Smooth muscle cell (in vitro differentiated cells): ENCODE results near the gene TEX51. TPM values are rescaled to one million over a fixed set of nuclear protein-coding genes. Genes with fewer than 3 reads are reported as not detected.

ENCODE experiments used
- DNase-seq: peaks from one replicate; lab custom pipeline; 2025; ENCODE audit not compliant: unreplicated experiment; lab: John Stamatoyannopoulos, UW
- H2AFZ ChIP-seq: fragments of 200-600 bp; sonication (generic); 2 replicates; pipeline ENCODE4 v1.6.0; 2016; ENCODE audit warnings: antibody characterized with exemption, low read depth, mild to moderate bottlenecking
- H3F3A ChIP-seq: fragments of 200-600 bp; sonication (generic); 2 replicates; pipeline ENCODE4 v1.6.0; 2017; ENCODE audit warnings: antibody characterized with exemption, low read depth
- H3K27ac ChIP-seq: fragments of 200-600 bp; sonication (generic); 2 replicates; pipeline ENCODE4 v1.5.1; 2016; ENCODE audit warnings: low read depth, mild to moderate bottlenecking
- H3K27me3 ChIP-seq: fragments of 200-600 bp; sonication (generic); 2 replicates; pipeline ENCODE4 v1.6.1; 2016; ENCODE audit warnings: low read depth, mild to moderate bottlenecking
- H3K36me3 ChIP-seq: fragments of 200-600 bp; sonication (generic); 2 replicates; pipeline ENCODE4 v1.5.1; 2016; ENCODE audit warnings: low read depth
- H3K4me1 ChIP-seq: fragments of 200-600 bp; sonication (generic); 2 replicates; pipeline ENCODE4 v1.5.1; 2016; ENCODE audit warnings: low read depth
- H3K4me2 ChIP-seq: fragments of 200-600 bp; sonication (generic); 2 replicates; pipeline ENCODE4 v1.6.0; 2016; ENCODE audit warnings: mild to moderate bottlenecking
- H3K4me3 ChIP-seq: fragments of 200-600 bp; sonication (generic); 2 replicates; pipeline ENCODE4 v1.5.1; 2016; ENCODE audit warnings: mild to moderate bottlenecking
- H3K79me2 ChIP-seq: fragments of 200-600 bp; sonication (generic); 2 replicates; pipeline ENCODE4 v1.6.0; 2016; ENCODE audit warnings: low read depth, mild to moderate bottlenecking
- H3K9ac ChIP-seq: fragments of 200-600 bp; sonication (generic); 2 replicates; pipeline ENCODE4 v1.6.0; 2016; ENCODE audit warnings: low read depth
- H3K9me3 ChIP-seq: fragments of 200-600 bp; sonication (generic); replicated peaks from 2 replicates; pipeline ENCODE4 v1.5.1; 2016; ENCODE audit warnings: low read depth
- H4K20me1 ChIP-seq: fragments of 200-600 bp; sonication (generic); 2 replicates; pipeline ENCODE4 v1.6.0; 2016; ENCODE audit warnings: low read depth
- CTCF ChIP-seq: fragments of 200-600 bp; sonication (generic); IDR thresholded peaks from 2 replicates; pipeline ENCODE4 v1.5.1; 2017; ENCODE audit warnings: borderline replicate concordance, mild to moderate bottlenecking, antibody characterized with exemption; ENCODE audit not compliant: insufficient read depth, poor library complexity, severe bottlenecking
- WGBS: methylation state at CpG from one replicate; pipeline ENCODE4 v1.1.7; 2016; ENCODE audit warnings: low lambda C conversion rate; 5-methylcytosine and 5-hydroxymethylcytosine counted together
- polyA plus RNA-seq: library from polyadenylated mRNA; unstranded; fragments of >200 nt; fragmentation: Nextera tagmentation; extraction: Ambion mirVana; gene quantifications from 2 replicates; pipeline ENCODE4 v1.2.1, GENCODE V29; 2016
- total RNA-seq: library from RNA; depleted of rRNA; stranded (reverse); fragments of >200 nt; gene quantifications from 2 replicates; pipeline ENCODE4 v1.2.3, GENCODE V29; 2014

TEX51 gene
- total and polyA plus RNA-seq, 2 experiments from 2014 or later = not detected

- Histone ChIP-seq H3K4me1 (no peaks in the 10 kb centered on the region), H3K79me2 (no peaks in the 10 kb centered on the region), H3K27me3 (no peaks in the 10 kb centered on the region), H3K9ac (no peak overlapping the region), H3K27ac (no peak overlapping the region), H3K9me3 (no peaks in the 10 kb centered on the region), H3K4me3 (no peak overlapping the region), H2AFZ (no peak overlapping the region), H4K20me1 (no peaks in the 10 kb centered on the region), H3K4me2 (no peak overlapping the region), H3K36me3 (no peaks in the 10 kb centered on the region), H3F3A (no peaks in the 10 kb centered on the region)
- no peak for DNase-seq
- 93% methylated on average over 8 of the region's 8 CpGs for WGBS
- no peak for TF ChIP-seq CTCF
These were observed 12.6 kb downstream of the TEX51 start for GRCh38 chr2:126911111-126911796.

- H3K79me2 ChIP-seq = no peaks in the 10 kb centered on the region
- no peak overlapping the region for H3K4me2 ChIP-seq
- no peaks in the 10 kb centered on the region for H3K9me3 ChIP-seq
- no peak for DNase-seq
- no peak overlapping the region for H3K4me3 ChIP-seq
- WGBS = 84% methylated on average over 7 of the region's 7 CpGs
- H3K9ac ChIP-seq = no peak overlapping the region
- no peaks in the 10 kb centered on the region for H3K27me3 ChIP-seq
- no peak overlapping the region for H2AFZ ChIP-seq
- no peaks in the 10 kb centered on the region for H4K20me1 ChIP-seq
- TF ChIP-seq CTCF = no peak
- no peak overlapping the region for H3K27ac ChIP-seq
- H3K36me3 ChIP-seq = no peaks in the 10 kb centered on the region
- H3K4me1 ChIP-seq = no peaks in the 10 kb centered on the region
- H3F3A ChIP-seq = no peaks in the 10 kb centered on the region
These were observed 13.5 kb downstream of the TEX51 start for GRCh38 chr2:126912201-126912600.

GRCh38 chr2:126913329-126913728 is 14.6 kb downstream of the TEX51 start:
- Histone ChIP-seq H3K4me2 (no peak overlapping the region), H3K27me3 (no peaks in the 10 kb centered on the region), H3K9me3 (no peaks in the 10 kb centered on the region), H3K36me3 (no peaks in the 10 kb centered on the region), H3K27ac (no peak overlapping the region), H2AFZ (no peak overlapping the region), H3K4me3 (no peak overlapping the region), H3K4me1 (no peaks in the 10 kb centered on the region), H3K79me2 (no peaks in the 10 kb centered on the region), H4K20me1 (no peaks in the 10 kb centered on the region), H3F3A (no peaks in the 10 kb centered on the region), H3K9ac (no peak overlapping the region)
- WGBS = 85% methylated on average over 2 of the region's 2 CpGs
- no peak for DNase-seq
- TF ChIP-seq CTCF = no peak
